Measurements from ENCODE around the gene TRPM3.

DNA sequence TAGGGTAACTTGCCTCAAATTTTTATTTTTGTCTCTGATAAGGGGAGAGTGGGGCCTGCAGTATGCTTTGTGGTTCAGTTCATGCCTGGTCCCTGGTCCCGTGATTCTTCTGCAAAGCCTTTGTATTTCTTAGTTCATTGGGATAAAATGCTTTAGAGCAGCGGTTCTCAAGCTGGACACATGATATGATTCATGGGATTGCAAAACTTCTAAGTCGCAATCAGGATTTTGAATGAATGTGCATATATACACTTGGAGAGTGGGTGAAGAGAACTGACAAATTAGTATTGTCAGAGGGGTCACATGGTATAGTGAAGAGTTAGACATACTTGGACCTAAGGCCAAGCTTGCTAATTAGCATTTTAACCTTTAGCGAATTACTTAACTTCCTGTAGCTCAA lies 441.6 kb downstream of the TRPM3 start:
- TF ChIP-seq, protein P1, sequence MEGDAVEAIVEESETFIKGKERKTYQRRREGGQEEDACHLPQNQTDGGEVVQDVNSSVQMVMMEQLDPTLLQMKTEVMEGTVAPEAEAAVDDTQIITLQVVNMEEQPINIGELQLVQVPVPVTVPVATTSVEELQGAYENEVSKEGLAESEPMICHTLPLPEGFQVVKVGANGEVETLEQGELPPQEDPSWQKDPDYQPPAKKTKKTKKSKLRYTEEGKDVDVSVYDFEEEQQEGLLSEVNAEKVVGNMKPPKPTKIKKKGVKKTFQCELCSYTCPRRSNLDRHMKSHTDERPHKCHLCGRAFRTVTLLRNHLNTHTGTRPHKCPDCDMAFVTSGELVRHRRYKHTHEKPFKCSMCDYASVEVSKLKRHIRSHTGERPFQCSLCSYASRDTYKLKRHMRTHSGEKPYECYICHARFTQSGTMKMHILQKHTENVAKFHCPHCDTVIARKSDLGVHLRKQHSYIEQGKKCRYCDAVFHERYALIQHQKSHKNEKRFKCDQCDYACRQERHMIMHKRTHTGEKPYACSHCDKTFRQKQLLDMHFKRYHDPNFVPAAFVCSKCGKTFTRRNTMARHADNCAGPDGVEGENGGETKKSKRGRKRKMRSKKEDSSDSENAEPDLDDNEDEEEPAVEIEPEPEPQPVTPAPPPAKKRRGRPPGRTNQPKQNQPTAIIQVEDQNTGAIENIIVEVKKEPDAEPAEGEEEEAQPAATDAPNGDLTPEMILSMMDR (IDR thresholded peaks at IDR 0.05; ENCODE audit: insufficient read depth, low read length): no peak
- no peak for TF ChIP-seq POLR2AphosphoS5 (IDR thresholded peaks at IDR 0.05; ENCODE audit: low read depth)
